Spleen (tissue), 11 donors: ENCODE results near the gene MLKL. TPM values are rescaled to one million over a fixed set of nuclear protein-coding genes. Genes with fewer than 3 reads are reported as not detected.

Experiments
- DNase-seq: peaks from one replicate; pipeline ENCODE4 v3.0.0-alpha.2; 2020
- H3K27ac ChIP-seq, 8 donors: fragments of 200-600 bp; sonication (generic) in 7 of 8; 1 replicate in 4 of 8; 2 replicates in 4 of 8; pipeline versions ENCODE4 v1.5.0 to v1.8.0; 2016 to 2021; ENCODE audit warnings: inconsistent platforms in 4 of 8, mild to moderate bottlenecking in 4 of 8, moderate library complexity in 1 of 8
- H3K27me3 ChIP-seq, 7 donors: fragments of 200-600 bp; sonication (generic) in 6 of 7; replicated peaks in 1 of 7; 1 replicate in 4 of 7; 2 replicates in 3 of 7; pipeline versions ENCODE4 v1.5.0 to v1.8.0; 2016 to 2021; ENCODE audit warnings: inconsistent platforms in 3 of 7, mild to moderate bottlenecking in 1 of 7
- H3K36me3 ChIP-seq, 6 donors: fragments of 200-600 bp; sonication (generic) in 5 of 6; 1 replicate in 4 of 6; 2 replicates in 2 of 6; pipeline versions ENCODE4 v1.5.0 to v1.8.0; 2016 to 2021; ENCODE audit warnings: inconsistent platforms in 2 of 6
- H3K4me1 ChIP-seq, 6 donors: fragments of 200-600 bp; sonication (generic) in 5 of 6; 1 replicate in 3 of 6; 2 replicates in 3 of 6; pipeline versions ENCODE4 v1.5.0 to v1.8.0; 2016 to 2021; ENCODE audit warnings: inconsistent platforms in 3 of 6
- H3K4me3 ChIP-seq, 8 donors: fragments of 200-600 bp; sonication (generic) in 7 of 8; 1 replicate in 4 of 8; 2 replicates in 4 of 8; pipeline versions ENCODE4 v1.5.0 to v1.8.0; 2016 to 2021; ENCODE audit warnings: inconsistent platforms in 4 of 8, mild to moderate bottlenecking in 4 of 8, moderate library complexity in 2 of 8
- H3K9me3 ChIP-seq, 8 donors: fragments of 200-600 bp; sonication (generic) in 7 of 8; 1 replicate in 4 of 8; 2 replicates in 4 of 8; pipeline versions ENCODE4 v1.5.0 to v1.8.0; 2016 to 2021; ENCODE audit warnings: inconsistent platforms in 4 of 8
- CTCF ChIP-seq, 11 experiments: fragments of 200-600 bp in 7 of 11; fragments of 450-650 bp in 4 of 11; sonication (generic) in 4 of 11; IDR thresholded peaks in 8 of 11; conservative IDR thresholded peaks in 3 of 11; 1 replicate in 7 of 11; 2 replicates in 4 of 11; pipeline versions ENCODE4 v1.4.0 to v1.8.0; 2016 to 2021; ENCODE audit warnings: antibody characterized with exemption in 11 of 11, inconsistent platforms in 4 of 11, mild to moderate bottlenecking in 1 of 11
- POLR2A ChIP-seq, 3 donors: fragments of 450-650 bp; IDR thresholded peaks; one replicate each; pipeline ENCODE4 v1.5.1; 2017; ENCODE audit warnings: antibody characterized with exemption in 3 of 3, mild to moderate bottlenecking in 1 of 3
- POLR2AphosphoS5 ChIP-seq, 3 donors: sonication (generic); formaldehyde crosslinking; IDR thresholded peaks; one replicate each; pipeline ENCODE4 v1.5.1; 2017; ENCODE audit warnings: antibody characterized with exemption in 3 of 3
- WGBS, 5 donors: extraction: QIAGEN DNeasy Blood & Tissue Kit in 3 of 5; methylation state at CpG; one replicate each; pipeline versions ENCODE4 v1.1.5 to v1.1.7; 2013 to 2018; 5-methylcytosine and 5-hydroxymethylcytosine counted together
- intact Hi-C: fragments of 100-400 bp; cut with DNase I; formaldehyde crosslinking; loops from one replicate; pipeline ENCODE4 v1.15.0; 2023; ENCODE audit warnings: low total_unique reads
- polyA plus RNA-seq, 3 donors: library from polyadenylated mRNA; stranded (reverse); fragments of 200-250 nt; gene quantifications; one replicate each; pipeline ENCODE4 v1.2.1, GENCODE V29; 2013
- total RNA-seq, 7 donors: library from RNA; depleted of rRNA in 3 of 7; stranded (reverse); fragments of >200 nt in 3 of 7; fragmentation: NEBNext Ultra II Directional in 4 of 7; extraction: Animal tissue kit (Norgen Biotek cat#: 25700) in 4 of 7; gene quantifications; one replicate each; pipeline versions ENCODE4 v1.1.0 to v1.2.1, GENCODE V29; 2016 to 2021
- donor health status: healthy with polysubstance abuse.
- donor health status: DM: no; HTN: no; CAD: no; lungs with moderate emphysema.
- donor health status: DM: no; HTN: no; CAD: no.
- donor health status: Bipolar disorder and iron deficiency.
- donor health status: healthy.
- donor health status: DM: no; HTN: no; CAD: no.
- donor health status: DM: yes; HTN: yes; CAD: no.

Gene MLKL
- total and polyA plus RNA-seq, 10 donors = 21.4 to 69.6 (median 50.5) TPM

GRCh38 chr16:74682556-74682955 lies 18.1 kb downstream of the MLKL start:
- 85 to 95% (median 92%) methylated on average over 11 of the region's 11 CpGs for WGBS, 5 donors
- H3K27ac ChIP-seq = no peak overlapping the region
- DNase-seq = no peak
- H3K36me3 ChIP-seq = peaks cover 0 to 100% (median 94%) of the 10 kb centered on the region in 6 donors
- TF ChIP-seq POLR2AphosphoS5 (IDR thresholded peaks at IDR 0.05) (no peak), CTCF (IDR thresholded peaks at IDR 0.05 in 8 of 11, conservative IDR thresholded peaks at IDR 0.05 in 3 of 11) (no peak), POLR2A (IDR thresholded peaks at IDR 0.05) (no peak)
- no peak overlapping the region for H3K4me3 ChIP-seq
- intact Hi-C loops = no loop called here
- H3K27me3 ChIP-seq = no peaks in the 10 kb centered on the region
- peaks cover 0 to 16% (median 2%) of the 10 kb centered on the region in 6 donors for H3K4me1 ChIP-seq
- H3K9me3 ChIP-seq = no peaks in the 10 kb centered on the region

GRCh38 chr16:74680681-74681080 lies 20.0 kb downstream of the MLKL start:
- 78 to 97% (median 96%) methylated on average over 6 of the region's 6 CpGs for WGBS, 5 donors
- Histone ChIP-seq H3K36me3 (peaks cover 0 to 100% (median 98%) of the 10 kb centered on the region in 6 donors), H3K4me3 (no peak overlapping the region), H3K4me1 (peaks cover 0 to 16% (median 2%) of the 10 kb centered on the region in 6 donors), H3K9me3 (no peaks in the 10 kb centered on the region), H3K27ac (no peak overlapping the region), H3K27me3 (no peaks in the 10 kb centered on the region)
- no peak for TF ChIP-seq CTCF (IDR thresholded peaks at IDR 0.05 in 8 of 11, conservative IDR thresholded peaks at IDR 0.05 in 3 of 11)
- intact Hi-C loops = no loop called here
- no peak for DNase-seq

- Histone ChIP-seq H3K4me1 (peaks cover 0 to 16% (median 2%) of the 10 kb centered on the region in 6 donors), H3K4me3 (no peak overlapping the region), H3K27ac (no peak overlapping the region), H3K36me3 (peaks cover 0 to 100% (median 98%) of the 10 kb centered on the region in 6 donors), H3K9me3 (no peaks in the 10 kb centered on the region), H3K27me3 (no peaks in the 10 kb centered on the region)
- 43 to 86% (median 65%) methylated on average over 2 of the region's 2 CpGs for WGBS, 5 donors
- TF ChIP-seq POLR2A (IDR thresholded peaks at IDR 0.05) = no peak
- no peak for TF ChIP-seq POLR2AphosphoS5 (IDR thresholded peaks at IDR 0.05)
- TF ChIP-seq CTCF (IDR thresholded peaks at IDR 0.05 in 8 of 11, conservative IDR thresholded peaks at IDR 0.05 in 3 of 11) = no peak
- no peak for DNase-seq
- intact Hi-C loops = no loop called here
These were observed 20.7 kb downstream of the MLKL start for GRCh38 chr16:74679983-74680382.

GRCh38 chr16:74677868-74678267 lies 22.8 kb downstream of the MLKL start:
- Histone ChIP-seq H3K9me3 (no peaks in the 10 kb centered on the region), H3K27me3 (no peaks in the 10 kb centered on the region), H3K4me3 (no peak overlapping the region), H3K4me1 (no peaks in the 10 kb centered on the region), H3K27ac (no peak overlapping the region), H3K36me3 (peaks cover 0 to 100% (median 100%) of the 10 kb centered on the region in 6 donors)
- TF ChIP-seq CTCF (IDR thresholded peaks at IDR 0.05 in 8 of 11, conservative IDR thresholded peaks at IDR 0.05 in 3 of 11) (no peak), POLR2AphosphoS5 (IDR thresholded peaks at IDR 0.05) (no peak), POLR2A (IDR thresholded peaks at IDR 0.05) (no peak)
- no peak for DNase-seq
- intact Hi-C loops = no loop called here
- WGBS, 5 donors = 91 to 100% (median 98%) methylated on average over 4 of the region's 4 CpGs
